NCI-H1930 (cell line): ENCODE measurements around the gene HYAL1.
"Not testable (repeated sequence)": the region's sequence is repeated elsewhere in the genome, so short reads cannot be mapped to it uniquely, and the experiment has no call there.

Experiments used
- DNase-seq, 2 experiments: peaks; one replicate each; lab custom pipeline; 2025; lab: John Stamatoyannopoulos, UW

Gene HYAL1

GRCh38 chr3:50318615-50319014 is 15.2 kb upstream of the HYAL1 start:
- no peak for DNase-seq

- no peak for DNase-seq
Measured at GRCh38 chr3:50318163-50318562, 14.8 kb upstream of the HYAL1 start.

GRCh38 chr3:50317300-50317699 is 13.9 kb upstream of the HYAL1 start:
- DNase-seq: no peak

- DNase-seq: no peak
Measured at GRCh38 chr3:50316657-50317242, 13.4 kb upstream of the HYAL1 start.

GRCh38 chr3:50314816-50315215 is 11.4 kb upstream of the HYAL1 start:
- DNase-seq: no peak

GRCh38 chr3:50314342-50314741 is 11.0 kb upstream of the HYAL1 start:
- no peak for DNase-seq

GRCh38 chr3:50312041-50312440 is 8.7 kb upstream of the HYAL1 start:
- not testable (repeated sequence) for DNase-seq

- DNase-seq: no peak
Measured at GRCh38 chr3:50304601-50305000, 1.2 kb upstream of the HYAL1 start.

- DNase-seq: no peak
Measured at GRCh38 chr3:50302095-50303012, 1.0 kb downstream of the HYAL1 start.

- DNase-seq: no peak
Measured at GRCh38 chr3:50300681-50301254, 2.6 kb downstream of the HYAL1 start.

GRCh38 chr3:50299929-50300680 is 3.3 kb downstream of the HYAL1 start:
- no peak for DNase-seq

- DNase-seq: no peak
Measured at GRCh38 chr3:50299638-50299928, 3.8 kb downstream of the HYAL1 start.

- peak; percentile 88 to 89 for DNase-seq
Measured at GRCh38 chr3:50298836-50299637, 4.3 kb downstream of the HYAL1 start, which contains the start of the genes HYAL3 and NAA80. TSS of gene HYAL3 (minus strand) at chr3:50299405. CDS start at chr3:50295602, 3,803 bp downstream. TSS of gene NAA80 (minus strand) at chr3:50299405. CDS start at chr3:50297463, 1,942 bp downstream.

- DNase-seq: no peak
Measured at GRCh38 chr3:50297896-50298725, 5.3 kb downstream of the HYAL1 start.

- no peak for DNase-seq
Measured at GRCh38 chr3:50297384-50297775, 6.0 kb downstream of the HYAL1 start.

GRCh38 chr3:50296721-50297383 is 6.5 kb downstream of the HYAL1 start:
- no peak for DNase-seq

- no peak for DNase-seq
Measured at GRCh38 chr3:50295553-50296431, 7.6 kb downstream of the HYAL1 start.

GRCh38 chr3:50294492-50295403 is 8.6 kb downstream of the HYAL1 start:
- DNase-seq: no peak
